OCI-M2 (cell line): ENCODE measurements around the gene FBXO8.

Source experiments
- DNase-seq: peaks from one replicate; lab custom pipeline; 2025; ENCODE audit not compliant: unreplicated experiment; lab: John Stamatoyannopoulos, UW

FBXO8 gene

DNA sequence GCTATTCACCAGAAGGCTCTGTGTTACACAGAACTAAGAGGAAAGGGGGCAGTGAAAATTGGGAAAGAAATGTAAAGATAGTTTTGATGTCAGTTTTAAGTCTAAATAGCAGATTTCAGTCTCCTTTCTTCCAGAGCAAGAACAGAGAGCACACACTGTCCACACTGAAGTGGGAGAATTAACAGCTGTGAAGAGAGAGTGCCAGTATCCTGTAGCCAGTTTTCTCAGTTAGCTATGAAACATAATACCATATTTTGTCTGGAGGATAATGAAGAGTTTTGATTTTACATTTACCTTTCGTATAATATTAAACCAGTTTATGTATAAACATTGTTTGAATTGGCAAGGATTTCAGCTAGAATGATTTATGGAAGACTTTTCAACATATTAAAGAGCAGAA lies 35.1 kb downstream of the FBXO8 start:
- no peak for DNase-seq

- DNase-seq = no peak
Measured at GRCh38 chr4:174245714-174246113, 37.8 kb downstream of the FBXO8 start.

DNA sequence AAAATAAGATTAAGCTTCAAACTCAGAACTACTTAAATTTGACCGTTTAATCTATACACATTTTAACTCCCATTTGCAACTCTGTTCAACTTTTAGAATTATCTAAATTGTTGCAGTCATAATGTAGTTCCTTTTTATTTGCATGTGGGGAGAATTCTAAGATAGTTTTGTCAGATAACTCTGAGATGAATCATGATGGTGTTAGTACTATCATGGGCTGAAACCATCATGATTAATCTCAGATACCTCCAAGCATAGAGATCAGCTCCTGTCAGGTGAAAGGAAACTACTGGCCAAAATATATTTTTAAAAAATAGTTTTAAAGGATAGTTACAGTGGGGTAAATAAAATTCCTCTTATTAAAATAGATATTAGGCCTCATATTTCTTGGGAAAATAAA lies 39.0 kb downstream of the FBXO8 start:
- no peak for DNase-seq

GRCh38 chr4:174241162-174241561 lies 42.3 kb downstream of the FBXO8 start:
- no peak for DNase-seq

- no peak for DNase-seq
Measured at GRCh38 chr4:174236359-174236758, 47.1 kb downstream of the FBXO8 start.

DNA sequence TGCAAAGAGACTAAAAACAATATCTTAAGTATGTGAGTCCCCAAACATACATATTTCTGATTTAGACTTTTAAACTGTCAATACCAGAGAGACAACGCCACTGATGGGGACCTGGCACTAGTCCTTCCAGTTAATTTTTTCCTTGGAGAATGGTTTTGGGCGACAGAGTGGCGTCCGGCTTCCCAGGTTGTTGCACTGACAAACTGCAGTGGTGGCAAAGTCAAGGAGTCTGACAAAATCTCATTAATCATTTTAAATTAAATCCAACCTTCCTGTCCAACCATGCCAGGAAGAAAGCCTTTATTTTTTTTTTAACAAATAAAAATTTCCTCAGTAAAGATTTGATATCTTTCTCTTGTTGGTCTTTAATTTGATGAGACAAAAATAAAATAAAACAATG lies 52.8 kb downstream of the FBXO8 start:
- no peak for DNase-seq

- DNase-seq = no peak
Measured at GRCh38 chr4:174230148-174230547, 53.3 kb downstream of the FBXO8 start.

DNA sequence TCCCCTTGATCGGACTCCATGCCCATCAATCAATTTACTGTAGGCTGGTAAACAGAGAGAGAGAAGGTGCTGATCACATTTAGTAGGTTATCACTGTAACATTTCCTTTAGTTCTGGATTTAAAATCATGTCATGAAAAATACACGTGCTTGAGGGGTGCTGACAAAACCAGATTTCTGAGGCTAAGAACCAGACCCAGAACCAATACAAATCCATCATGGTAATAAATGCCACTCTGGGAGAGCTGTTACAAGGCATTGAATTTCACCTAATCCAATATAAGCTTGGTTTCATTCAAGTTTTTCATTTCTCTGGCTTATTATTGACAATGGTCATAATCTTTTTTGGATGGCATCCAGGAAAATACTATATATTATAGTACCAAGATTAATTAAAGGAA lies 54.5 kb downstream of the FBXO8 start:
- no peak for DNase-seq

- no peak for DNase-seq
Measured at GRCh38 chr4:174225349-174226049, 58.0 kb downstream of the FBXO8 start.

DNA sequence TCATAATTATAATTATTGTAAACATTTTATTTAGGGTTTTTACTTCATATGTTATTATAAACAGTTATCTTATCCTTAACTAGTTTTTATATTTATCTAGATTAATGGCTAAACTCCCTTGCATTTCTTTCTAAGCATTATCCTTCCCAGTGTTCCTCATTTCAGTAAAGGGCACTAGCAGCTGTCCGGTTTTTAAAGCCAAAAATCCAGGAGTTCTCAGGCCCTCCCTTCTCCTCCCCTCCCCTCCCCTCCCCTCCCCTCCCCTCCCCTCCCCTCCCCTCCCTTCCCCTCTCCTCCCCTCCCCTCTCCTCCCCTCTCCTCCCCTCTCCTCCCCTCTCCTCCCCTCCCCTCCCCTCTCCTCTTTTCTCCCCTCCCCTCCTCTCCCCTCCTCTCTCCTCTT lies 58.9 kb downstream of the FBXO8 start:
- no peak for DNase-seq

- DNase-seq = no peak
Measured at GRCh38 chr4:174222266-174222872, 61.1 kb downstream of the FBXO8 start.

DNA sequence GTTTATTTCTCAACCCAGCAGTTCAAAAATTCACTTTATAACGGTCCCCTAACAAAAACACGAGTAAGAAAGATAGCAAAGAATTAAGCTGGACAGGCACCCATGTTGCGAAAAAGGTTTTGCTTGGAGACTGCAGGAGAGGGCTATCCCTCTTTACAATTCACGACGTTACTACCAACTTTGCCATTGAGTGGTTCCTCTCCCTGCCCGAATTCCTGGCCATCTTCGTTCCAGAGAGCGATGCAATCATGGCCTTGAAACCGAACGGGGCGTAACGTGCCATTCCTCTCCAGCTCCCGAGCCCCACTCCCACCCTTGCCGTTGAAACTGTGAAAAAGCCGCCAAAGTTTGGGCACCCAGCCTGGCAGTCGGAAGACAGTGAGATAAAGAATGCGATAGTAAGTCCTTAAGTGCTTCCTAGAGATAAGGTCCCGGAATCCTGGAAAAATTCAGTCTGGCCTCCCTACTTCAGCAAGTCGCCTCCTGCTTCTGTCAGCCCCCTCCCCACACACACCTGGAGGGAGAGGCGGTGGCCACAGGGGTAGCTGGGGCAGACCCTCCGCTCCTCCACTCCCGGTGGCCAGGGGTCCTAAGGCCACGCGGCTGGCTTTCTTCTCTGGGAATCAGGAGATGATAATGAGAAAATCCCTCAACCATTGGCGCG lies 65.2 kb downstream of the FBXO8 start:
- DNase-seq = no peak

- DNase-seq = no peak
Measured at GRCh38 chr4:174217273-174218126, 66.0 kb downstream of the FBXO8 start.

DNA sequence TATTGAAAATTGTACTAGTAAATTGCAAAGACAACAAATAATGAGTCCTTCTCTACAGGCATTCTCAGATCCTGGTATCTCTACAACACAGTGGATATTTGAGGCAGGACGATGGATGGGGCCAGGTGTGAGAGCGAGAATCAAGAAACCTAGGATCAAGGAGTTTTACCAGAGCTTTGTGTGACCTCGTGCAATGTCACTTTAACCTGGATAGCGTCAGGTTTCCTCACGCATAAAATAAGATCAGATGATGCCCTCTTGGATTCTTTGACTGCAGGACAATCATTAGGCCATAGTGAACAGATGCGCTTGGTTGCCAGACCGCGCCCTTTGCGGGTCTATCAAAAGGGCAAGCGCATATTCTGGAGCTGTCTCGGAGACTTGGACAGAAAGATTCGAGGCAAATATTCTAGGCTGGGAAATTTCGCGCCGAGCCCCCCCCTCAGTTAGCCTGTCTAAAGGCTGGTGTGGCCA lies 66.6 kb downstream of the FBXO8 start:
- no peak for DNase-seq

DNA sequence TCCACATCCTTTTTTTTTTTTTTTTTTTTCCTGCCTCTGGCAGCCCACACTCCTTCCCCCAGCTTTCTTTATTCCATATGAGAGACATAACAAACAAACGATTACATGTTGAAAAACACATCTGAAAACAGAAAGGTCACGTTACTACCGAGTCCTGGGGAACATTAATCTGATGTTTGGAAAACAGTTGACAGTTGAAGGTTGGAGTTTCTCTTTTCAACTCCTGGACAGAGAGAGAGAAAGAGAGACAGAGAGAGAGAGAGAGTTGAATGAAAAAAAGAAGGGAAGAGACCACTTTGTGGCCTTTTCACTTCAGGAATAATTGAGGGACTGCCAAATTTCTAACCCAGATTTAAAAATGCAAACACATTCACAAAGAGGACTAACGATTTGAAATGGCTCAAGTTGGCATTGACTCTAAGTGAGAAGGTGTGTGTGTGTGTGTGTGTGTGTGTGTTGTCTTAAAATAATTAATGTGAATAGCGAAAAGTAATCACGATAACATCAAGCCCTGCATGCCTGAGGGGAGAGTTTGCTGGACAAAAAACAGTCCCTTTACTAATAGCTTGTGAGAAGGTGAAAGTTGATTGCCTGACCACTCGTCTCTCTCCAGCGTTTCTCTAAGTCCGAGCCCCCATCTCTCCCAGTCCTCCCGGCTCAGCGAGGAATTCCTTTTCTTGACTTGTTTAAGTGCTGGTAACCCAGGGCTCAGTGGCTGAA lies 67.3 kb downstream of the FBXO8 start:
- DNase-seq = no peak

GRCh38 chr4:174215057-174215456 lies 68.4 kb downstream of the FBXO8 start:
- no peak for DNase-seq

DNA sequence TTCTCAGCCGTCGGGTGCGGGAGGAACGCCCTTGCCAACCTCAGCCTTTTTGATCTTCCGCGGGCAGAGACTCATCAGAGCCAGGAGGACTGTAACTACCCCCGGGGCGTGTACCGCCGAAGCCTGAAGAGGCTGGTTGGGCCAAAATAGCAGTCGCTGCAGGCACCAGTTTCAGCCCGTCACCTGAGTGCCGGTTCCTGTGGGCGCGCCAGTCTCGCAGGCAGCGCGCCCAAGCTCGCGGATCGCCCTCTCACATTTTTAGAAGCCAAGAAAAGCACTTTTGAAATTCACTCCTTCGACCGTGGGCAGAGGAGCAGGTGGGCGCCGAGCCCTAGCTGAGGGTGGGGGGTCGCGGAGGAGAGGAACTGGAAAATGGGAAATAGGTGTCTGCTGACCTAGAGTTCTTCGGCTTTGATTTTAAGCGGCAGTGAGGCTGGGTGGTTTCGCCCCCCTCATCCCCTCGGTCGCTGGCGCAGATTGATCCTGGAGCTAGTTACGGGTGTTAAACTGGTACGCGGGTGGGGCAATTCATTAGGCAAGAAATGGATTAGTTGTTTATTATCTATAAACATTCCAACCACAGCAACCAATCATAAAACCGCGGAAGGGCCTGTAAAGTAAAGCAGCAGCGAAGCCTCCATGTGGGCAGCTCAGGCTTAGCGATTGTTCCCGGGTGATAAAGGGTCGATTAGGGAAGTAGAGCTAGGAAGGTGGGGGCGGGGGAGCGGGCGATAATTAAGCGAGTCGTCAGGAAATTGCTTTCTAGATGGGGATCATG lies 69.2 kb downstream of the FBXO8 start:
- DNase-seq = no peak

- DNase-seq = no peak
Measured at GRCh38 chr4:174213731-174214100, 69.8 kb downstream of the FBXO8 start.

GRCh38 chr4:174212061-174212460 lies 71.4 kb downstream of the FBXO8 start:
- no peak for DNase-seq

DNA sequence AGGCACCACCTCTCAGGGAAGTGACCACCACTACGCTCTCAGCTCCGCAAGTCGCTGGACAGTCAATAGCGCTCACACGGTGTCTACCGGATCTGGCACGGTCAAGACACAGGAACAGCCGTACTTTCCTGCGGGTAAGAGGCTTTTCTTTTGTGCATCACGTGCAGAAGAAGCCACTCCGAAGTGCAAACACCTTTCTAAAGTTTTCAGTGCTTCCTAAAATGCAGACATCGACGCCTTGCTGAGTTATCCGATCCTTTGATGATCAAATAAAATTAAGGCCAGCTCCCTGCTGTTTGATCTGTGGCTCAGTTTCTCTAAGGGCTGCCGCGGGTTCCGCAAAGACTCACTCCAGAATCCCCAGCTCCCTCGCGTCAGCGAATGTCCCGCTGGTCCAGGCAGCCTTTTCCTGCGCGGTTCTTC lies 71.8 kb downstream of the FBXO8 start:
- no peak for DNase-seq
